ENCODE results near the gene CEACAM16. TPM values are rescaled to one million over a fixed set of nuclear protein-coding genes. Genes with fewer than 3 reads are reported as not detected.

Gene CEACAM16, protein sequence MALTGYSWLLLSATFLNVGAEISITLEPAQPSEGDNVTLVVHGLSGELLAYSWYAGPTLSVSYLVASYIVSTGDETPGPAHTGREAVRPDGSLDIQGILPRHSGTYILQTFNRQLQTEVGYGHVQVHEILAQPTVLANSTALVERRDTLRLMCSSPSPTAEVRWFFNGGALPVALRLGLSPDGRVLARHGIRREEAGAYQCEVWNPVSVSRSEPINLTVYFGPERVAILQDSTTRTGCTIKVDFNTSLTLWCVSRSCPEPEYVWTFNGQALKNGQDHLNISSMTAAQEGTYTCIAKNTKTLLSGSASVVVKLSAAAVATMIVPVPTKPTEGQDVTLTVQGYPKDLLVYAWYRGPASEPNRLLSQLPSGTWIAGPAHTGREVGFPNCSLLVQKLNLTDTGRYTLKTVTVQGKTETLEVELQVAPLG
- total RNA-seq = not detected in 2 replicates

DNA sequence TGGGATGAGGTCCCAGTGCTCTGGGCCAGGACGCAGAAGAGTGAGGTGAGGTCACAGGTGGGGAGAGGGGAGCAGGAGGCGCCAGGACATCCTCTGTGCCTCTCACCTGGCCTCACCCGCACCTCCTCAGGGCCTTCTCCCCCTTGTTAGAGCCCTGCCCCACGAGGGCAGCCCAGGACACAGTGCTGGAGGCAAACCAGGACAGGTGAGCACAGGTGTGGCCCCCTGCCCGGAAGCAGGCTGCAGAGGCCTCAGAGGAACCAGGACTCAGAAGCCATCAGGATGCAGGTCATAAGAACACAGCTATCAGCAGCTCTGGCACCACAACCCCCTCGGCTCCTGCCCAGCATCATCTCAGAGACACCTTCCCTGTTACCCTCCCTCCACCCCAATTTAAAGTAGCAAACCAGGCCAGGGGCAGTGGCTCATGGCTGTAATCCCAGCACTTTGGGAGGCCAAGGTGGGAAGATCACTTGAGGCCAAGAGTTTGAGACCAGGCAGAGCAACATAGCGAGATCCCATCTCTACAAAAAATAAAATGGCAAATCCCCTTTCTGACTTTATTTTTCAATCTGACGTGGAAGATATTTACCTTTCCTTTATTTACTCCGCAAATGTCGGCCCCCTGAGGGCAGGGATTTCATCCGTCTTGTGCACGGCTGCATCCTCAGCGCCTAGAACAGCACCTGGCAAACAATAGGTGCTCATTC, at the start of gene CEACAM16:
Gene CEACAM16 (plus strand): TSS at position 660 of the 710 bp plus-strand sequence. CDS start 2,306 bp downstream, outside the sequence.
- TF ChIP-seq, protein P1, sequence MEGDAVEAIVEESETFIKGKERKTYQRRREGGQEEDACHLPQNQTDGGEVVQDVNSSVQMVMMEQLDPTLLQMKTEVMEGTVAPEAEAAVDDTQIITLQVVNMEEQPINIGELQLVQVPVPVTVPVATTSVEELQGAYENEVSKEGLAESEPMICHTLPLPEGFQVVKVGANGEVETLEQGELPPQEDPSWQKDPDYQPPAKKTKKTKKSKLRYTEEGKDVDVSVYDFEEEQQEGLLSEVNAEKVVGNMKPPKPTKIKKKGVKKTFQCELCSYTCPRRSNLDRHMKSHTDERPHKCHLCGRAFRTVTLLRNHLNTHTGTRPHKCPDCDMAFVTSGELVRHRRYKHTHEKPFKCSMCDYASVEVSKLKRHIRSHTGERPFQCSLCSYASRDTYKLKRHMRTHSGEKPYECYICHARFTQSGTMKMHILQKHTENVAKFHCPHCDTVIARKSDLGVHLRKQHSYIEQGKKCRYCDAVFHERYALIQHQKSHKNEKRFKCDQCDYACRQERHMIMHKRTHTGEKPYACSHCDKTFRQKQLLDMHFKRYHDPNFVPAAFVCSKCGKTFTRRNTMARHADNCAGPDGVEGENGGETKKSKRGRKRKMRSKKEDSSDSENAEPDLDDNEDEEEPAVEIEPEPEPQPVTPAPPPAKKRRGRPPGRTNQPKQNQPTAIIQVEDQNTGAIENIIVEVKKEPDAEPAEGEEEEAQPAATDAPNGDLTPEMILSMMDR (conservative IDR thresholded peaks at IDR 0.05; ENCODE audit: low read depth, low read length) = no peak

GRCh38 chr19:44649578-44650145, 49.3 kb upstream of the CEACAM16 start:
- DNase-seq (ENCODE audit: low read depth) = no peak
- TF ChIP-seq, protein P1 (conservative IDR thresholded peaks at IDR 0.05; ENCODE audit: low read depth, low read length) = no peak
- no peak overlapping the region for H3K4me3 ChIP-seq (ENCODE audit: low read depth, low read length)

More for the DNA sequence above, at the start of gene CEACAM16:
- DNase-seq (ENCODE audit: low read depth) = no peak
- H3K4me3 ChIP-seq (ENCODE audit: low read depth, low read length) = no peak within 1 kb of the TSS

- DNase-seq (ENCODE audit: low read depth) = no peak
- TF ChIP-seq, protein P1 (conservative IDR thresholded peaks at IDR 0.05; ENCODE audit: low read depth, low read length) = no peak
- no peak overlapping the region for H3K4me3 ChIP-seq (ENCODE audit: low read depth, low read length)
These were observed 45.6 kb upstream of the CEACAM16 start for GRCh38 chr19:44653343-44653742.

GRCh38 chr19:44653977-44654774, 44.8 kb upstream of the CEACAM16 start:
- H3K4me3 ChIP-seq (ENCODE audit: low read depth, low read length) = no peak overlapping the region
- TF ChIP-seq, protein P1 (conservative IDR thresholded peaks at IDR 0.05; ENCODE audit: low read depth, low read length) = peak; percentile 63
- no peak for DNase-seq (ENCODE audit: low read depth)

DNA sequence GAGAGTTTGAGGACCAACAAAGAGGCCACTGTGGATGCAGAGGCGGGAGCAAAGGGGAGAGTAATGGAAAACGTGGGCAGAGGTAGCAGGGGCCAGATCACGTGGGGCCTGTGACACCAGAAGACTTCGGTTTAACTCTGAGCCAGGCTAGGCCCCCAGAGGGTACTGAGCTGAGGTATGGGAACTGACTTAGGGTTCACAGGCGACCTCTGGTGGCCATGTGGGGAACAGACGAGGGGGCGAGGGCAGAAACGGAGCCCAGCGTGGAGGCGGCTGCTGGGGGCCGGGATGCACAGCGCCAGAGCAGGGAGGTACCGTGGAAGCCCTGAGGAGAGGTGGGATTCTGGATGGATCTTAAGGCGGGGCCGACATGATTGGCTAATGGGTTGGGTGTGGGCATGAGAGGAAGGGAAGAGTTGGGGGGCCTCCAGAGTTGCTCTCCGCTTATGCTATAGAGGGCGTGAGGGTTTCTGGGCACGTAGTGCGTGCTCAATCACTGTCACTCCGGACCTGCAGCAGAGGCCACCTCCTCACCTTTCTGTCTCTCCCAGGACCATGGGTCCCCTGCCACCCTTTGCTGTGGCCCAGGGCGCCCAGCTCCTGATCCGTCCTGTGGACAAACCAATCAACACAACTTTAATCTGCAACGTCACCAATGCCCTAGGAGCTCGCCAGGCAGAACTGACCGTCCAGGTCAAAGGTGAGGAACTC, 41.6 kb upstream of the CEACAM16 start:
- TF ChIP-seq, protein P1 (conservative IDR thresholded peaks at IDR 0.05; ENCODE audit: low read depth, low read length) = peak; percentile 86

More for the DNA sequence above, 41.6 kb upstream of the CEACAM16 start:
- H3K4me3 ChIP-seq (ENCODE audit: low read depth, low read length) = no peak overlapping the region
- no peak for DNase-seq (ENCODE audit: low read depth)

Measured in epithelial cell of proximal tubule (primary cell).